H1 (cell line): Measurements from ENCODE around the gene CCDC7. TPM values are rescaled to one million over a fixed set of nuclear protein-coding genes. Genes with fewer than 3 reads are reported as not detected.
"Not testable (repeated sequence)": the region's sequence is repeated elsewhere in the genome, so short reads cannot be mapped to it uniquely, and the experiment has no call there.

ENCODE experiments used
- CTCF ChIA-PET: fragments of 300-600 bp; sonication (Branson Sonifier 250); formaldehyde crosslinking; loops from one replicate; lab custom pipeline; 2021; ENCODE audit not compliant: partially characterized antibody; lab: Charles Lee
- POLR2A ChIA-PET: fragments of 300-600 bp; sonication (Branson Sonifier 250); formaldehyde crosslinking; loops from one replicate; lab custom pipeline; 2021; ENCODE audit warnings: inconsistent platforms; ENCODE audit not compliant: partially characterized antibody; lab: Charles Lee
- DNase-seq, 2 experiments: peaks; one replicate each; pipeline versions ENCODE4 v3.0.0 to v3.0.0-alpha.2; 2010 to 2022; ENCODE audit warnings: low spot score in 2 of 2, low read depth in 1 of 2, mixed read lengths in 1 of 2
- FAIRE-seq: peaks from 2 replicates; lab custom pipeline; 2011; peaks lifted over from hg19 to GRCh38; lab: Jason Lieb, UNC
- H2AFZ ChIP-seq: 2 replicates; pipeline ENCODE4 v1.8.1; 2012; ENCODE audit warnings: low read length, inconsistent platforms
- H2AK5ac ChIP-seq: 2 replicates; pipeline ENCODE4 v1.6.1; 2013; ENCODE audit warnings: low read depth, low read length
- H2BK120ac ChIP-seq: replicated peaks from 2 replicates; pipeline ENCODE3; 2013; ENCODE audit warnings: low read depth, low read length, inconsistent platforms
- H2BK12ac ChIP-seq: 2 replicates; pipeline ENCODE4 v1.6.1; 2013; ENCODE audit warnings: low read depth, low read length
- H2BK15ac ChIP-seq: 2 replicates; pipeline ENCODE4 v1.6.1; 2013; ENCODE audit warnings: low read length
- H2BK20ac ChIP-seq: 2 replicates; pipeline ENCODE4 v1.6.1; 2013; ENCODE audit warnings: low read length
- H2BK5ac ChIP-seq: 2 replicates; pipeline ENCODE4 v1.6.1; 2013; ENCODE audit warnings: low read depth, low read length
- H3K14ac ChIP-seq: 2 replicates; pipeline ENCODE4 v1.6.1; 2013; ENCODE audit warnings: inconsistent platforms; ENCODE audit not compliant: insufficient read length
- H3K18ac ChIP-seq: 2 replicates; pipeline ENCODE4 v1.6.1; 2013; ENCODE audit warnings: low read length; ENCODE audit errors: extremely low read depth
- H3K23ac ChIP-seq: 2 replicates; pipeline ENCODE4 v1.6.1; 2013; ENCODE audit warnings: inconsistent platforms; ENCODE audit not compliant: insufficient read length
- H3K23me2 ChIP-seq: 2 replicates; pipeline ENCODE4 v1.6.1; 2013; ENCODE audit warnings: low read depth, low read length
- H3K27ac ChIP-seq: 2 replicates; pipeline ENCODE4 v1.6.1; 2011; ENCODE audit warnings: low read depth, low read length, inconsistent platforms
- H3K27me3 ChIP-seq, 4 experiments: replicated peaks in 1 of 4; 1 replicate in 1 of 4; 2 replicates in 3 of 4; pipeline versions ENCODE4 v1.6.1 to v1.8.1; 2011 to 2013; ENCODE audit warnings: low read length in 3 of 4, mild to moderate bottlenecking in 3 of 4, inconsistent platforms in 2 of 4, mixed read lengths in 2 of 4, moderate library complexity in 1 of 4; ENCODE audit not compliant: control insufficient read depth in 3 of 4, insufficient read depth in 3 of 4; ENCODE audit errors: extremely low read depth in 1 of 4
- H3K36me3 ChIP-seq, 4 experiments: 2 replicates each; pipeline versions ENCODE4 v1.6.1 to v1.8.1; 2011 to 2013; ENCODE audit warnings: mild to moderate bottlenecking in 4 of 4, low read length in 3 of 4, moderate library complexity in 2 of 4, control low read depth in 1 of 4, inconsistent platforms in 1 of 4; ENCODE audit not compliant: insufficient read depth in 4 of 4, control insufficient read depth in 2 of 4
- H3K4ac ChIP-seq: replicated peaks from 2 replicates; pipeline ENCODE3; 2013; ENCODE audit warnings: low read length, low read depth, mixed read lengths, inconsistent platforms; ENCODE audit not compliant: insufficient read length
- H3K4me1 ChIP-seq, 4 experiments: replicated peaks in 1 of 4; 1 replicate in 1 of 4; 2 replicates in 3 of 4; pipeline versions ENCODE4 v1.6.1 to v1.8.1; 2011 to 2013; ENCODE audit warnings: low read length in 3 of 4, inconsistent platforms in 2 of 4, mixed read lengths in 1 of 4; ENCODE audit not compliant: insufficient read depth in 4 of 4, control insufficient read depth in 3 of 4
- H3K4me2 ChIP-seq, 2 experiments: 2 replicates each; pipeline versions ENCODE4 v1.6.1 to v1.8.1; 2011 to 2013; ENCODE audit warnings: low read depth in 2 of 2, low read length in 2 of 2, control low read depth in 1 of 2, inconsistent platforms in 1 of 2, mild to moderate bottlenecking in 1 of 2; ENCODE audit not compliant: insufficient read depth in 1 of 2
- H3K4me3 ChIP-seq, 4 experiments: fragments of 200-600, 300-600 bp in 1 of 4; sonication (generic), shearing (Covaris generic), sonication (Bioruptor Twin) in 1 of 4; 2 replicates each; pipeline versions ENCODE4 v1.5.1 to v1.8.1; 2011 to 2016; ENCODE audit warnings: low read length in 4 of 4, low read depth in 3 of 4, control low read depth in 2 of 4, inconsistent platforms in 2 of 4, mild to moderate bottlenecking in 2 of 4, mixed read lengths in 1 of 4, moderate library complexity in 1 of 4; ENCODE audit not compliant: insufficient read depth in 2 of 4; ENCODE audit errors: extremely low read depth in 1 of 4
- H3K56ac ChIP-seq: replicated peaks from 2 replicates; pipeline ENCODE3; 2013; ENCODE audit warnings: low read depth, mild to moderate bottlenecking, mixed read lengths, low read length, inconsistent platforms; ENCODE audit not compliant: insufficient read length
- H3K79me1 ChIP-seq: 2 replicates; pipeline ENCODE4 v1.6.1; 2013; ENCODE audit warnings: low read depth, low read length, control low read depth
- H3K79me2 ChIP-seq, 2 experiments: 2 replicates each; pipeline versions ENCODE4 v1.6.1 to v1.8.1; 2012 to 2013; ENCODE audit warnings: low read length in 2 of 2, mild to moderate bottlenecking in 2 of 2, inconsistent platforms in 1 of 2; ENCODE audit not compliant: insufficient read depth in 2 of 2, control insufficient read depth in 1 of 2
- H3K9ac ChIP-seq, 4 experiments: replicated peaks in 1 of 4; 1 replicate in 1 of 4; 2 replicates in 3 of 4; pipeline versions ENCODE4 v1.6.1 to v1.8.1; 2011 to 2013; ENCODE audit warnings: low read depth in 3 of 4, low read length in 3 of 4, control low read depth in 2 of 4, mild to moderate bottlenecking in 2 of 4, moderate library complexity in 2 of 4, inconsistent platforms in 1 of 4; ENCODE audit errors: extremely low read depth in 1 of 4
- H3K9me3 ChIP-seq, 2 experiments: 2 replicates each; pipeline versions ENCODE4 v1.6.1 to v1.8.1; 2012 to 2013; ENCODE audit warnings: mild to moderate bottlenecking in 2 of 2, moderate library complexity in 2 of 2, control low read depth in 1 of 2, inconsistent platforms in 1 of 2, low read depth in 1 of 2, low read length in 1 of 2, mixed read lengths in 1 of 2; ENCODE audit not compliant: insufficient read depth in 2 of 2
- H4K20me1 ChIP-seq, 2 experiments: replicated peaks in 1 of 2; 2 replicates each; pipeline versions ENCODE3 to v1.8.1; 2011 to 2013; ENCODE audit warnings: inconsistent platforms in 2 of 2, low read length in 2 of 2, mild to moderate bottlenecking in 1 of 2; ENCODE audit not compliant: insufficient read depth in 2 of 2, control insufficient read depth in 1 of 2
- H4K5ac ChIP-seq: 2 replicates; pipeline ENCODE4 v1.6.1; 2013; ENCODE audit warnings: low read length, low read depth, mixed read lengths, inconsistent platforms; ENCODE audit not compliant: insufficient read length
- H4K8ac ChIP-seq: 2 replicates; pipeline ENCODE4 v1.8.0; 2013; ENCODE audit warnings: mild to moderate bottlenecking, moderate library complexity, low read length, inconsistent platforms; ENCODE audit not compliant: insufficient read depth; ENCODE audit errors: extremely low read depth
- H4K91ac ChIP-seq: replicated peaks from 2 replicates; pipeline ENCODE3; 2013; ENCODE audit warnings: low read length, mixed read lengths, inconsistent platforms; ENCODE audit not compliant: insufficient read length
- JUN ChIP-seq: IDR thresholded peaks from 2 replicates; pipeline ENCODE4 v1.6.1; 2011; ENCODE audit warnings: low read depth, mild to moderate bottlenecking, improper control_type of control experiment, low read length
- SP1 ChIP-seq: IDR thresholded peaks from 2 replicates; pipeline ENCODE4 v1.6.1; 2011; ENCODE audit warnings: low read depth, low read length
- ZNF274 ChIP-seq: IDR thresholded peaks from 2 replicates; pipeline ENCODE4 v1.7.0; 2012; ENCODE audit warnings: low read length, borderline replicate concordance; ENCODE audit errors: extremely low read depth
- WGBS, 2 experiments: shearing (Covaris generic) in 1 of 2; methylation state at CpG; one replicate each; pipeline versions ENCODE4 v1.1.6 to v1.1.7; 2013 to 2015; ENCODE audit warnings: low lambda C conversion rate in 2 of 2, mixed read lengths in 2 of 2, inconsistent platforms in 1 of 2, low coverage in 1 of 2, missing lambda C conversion rate in 1 of 2; ENCODE audit not compliant: insufficient replicate concordance in 2 of 2, insufficient coverage in 1 of 2, insufficient read length in 1 of 2; ENCODE audit errors: extremely low coverage in 1 of 2, missing lambda C conversion rate in 1 of 2; 5-methylcytosine and 5-hydroxymethylcytosine counted together
- polyA plus RNA-seq, 7 experiments: library from polyadenylated mRNA; depleted of rRNA in 3 of 7; stranded (reverse) in 5 of 7; unstranded in 2 of 7; fragments of >200 nt in 5 of 7; fragments of 200-250 nt in 2 of 7; gene quantifications; 1 replicate in 5 of 7; 2 replicates in 1 of 7; 4 replicates in 1 of 7; pipeline versions ENCODE4 v1.2.1 to v1.2.3, GENCODE V29; 2011 to 2013; ENCODE audit warnings: missing spikeins in 2 of 7, mixed read lengths in 2 of 7
- total RNA-seq: library from RNA; stranded (reverse); fragmentation: NEBNext Ultra II Directional; extraction: Animal tissue kit (Norgen Biotek cat#: 25700); gene quantifications from 2 replicates; pipeline ENCODE4 v1.2.1, GENCODE V29; 2021

CCDC7 gene
- total and polyA plus RNA-seq, 2 of the 8 experiments (the other 6 are each of a cell fraction or from before 2014, with no cell fraction given) = 0.18 to 0.74 TPM

GRCh38 chr10:32909456-32909855, 463.5 kb downstream of the CCDC7 start (continued):
- TF ChIP-seq JUN = no peak
- no peak for TF ChIP-seq SP1
- no peak for TF ChIP-seq ZNF274

DNA sequence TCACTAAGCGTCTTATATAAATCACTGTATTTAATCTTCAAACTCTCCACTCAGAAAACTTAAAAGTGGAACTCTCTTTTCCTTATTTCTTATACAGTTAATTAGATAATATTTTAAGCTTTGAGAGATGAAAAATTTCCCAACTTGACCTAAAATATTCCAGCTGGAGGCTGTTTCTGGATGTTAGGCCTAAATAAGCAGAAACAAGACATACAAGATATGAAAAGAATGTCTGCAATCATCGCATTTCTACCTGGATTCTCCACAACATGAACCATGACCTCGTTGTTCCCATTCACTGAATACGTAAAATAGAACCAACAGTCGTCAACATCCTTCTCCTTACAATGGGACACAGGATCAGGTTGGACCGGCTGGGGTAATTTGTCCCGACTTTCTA, 464.0 kb downstream of the CCDC7 start:
- H3K79me1 ChIP-seq, H3K4me3 ChIP-seq, H2BK120ac ChIP-seq, H4K5ac ChIP-seq, H3K23ac ChIP-seq, H3K4ac ChIP-seq, H3K18ac ChIP-seq, H3K27me3 ChIP-seq, DNase-seq, H3K9ac ChIP-seq, H3K9me3 ChIP-seq, H3K56ac ChIP-seq, H3K14ac ChIP-seq, H4K91ac ChIP-seq, H3K23me2 ChIP-seq, H2AK5ac ChIP-seq, H4K20me1 ChIP-seq, H2BK15ac ChIP-seq, H3K27ac ChIP-seq, H3K79me2 ChIP-seq, H4K8ac ChIP-seq, H2BK5ac ChIP-seq, H2BK12ac ChIP-seq, FAIRE-seq, H2AFZ ChIP-seq, H2BK20ac ChIP-seq, H3K4me1 ChIP-seq, H3K4me2 ChIP-seq: not testable (repeated sequence)
- POLR2A ChIA-PET = interaction anchor here (1.6 kb wide), 1 partner anchor 14 kb away, joined by 3 read pairs; no protein-coding TSS in a partner anchor
- CTCF ChIA-PET = interaction anchor here (0.7 kb wide), 1 partner anchor 37 kb away, joined by 3 read pairs; no protein-coding TSS in a partner anchor
- whole genome bisulfite sequencing, 2 experiments = 88% methylated on average over 5 of the region's 7 CpGs; no CpG with 5 or more reads in 1 of the 2 experiments
- H3K36me3 ChIP-seq = peaks cover 10 to 43% (median 27%) of the 10 kb centered on the region in 4 experiments; a peak in 7 of 8 replicates
